ENCODE results near the gene CCDC40. TPM values are rescaled to one million over a fixed set of nuclear protein-coding genes. Genes with fewer than 3 reads are reported as not detected.

Gene CCDC40
- total and polyA plus RNA-seq, 7 donors: 1.4 to 25.8 (median 5.3) TPM; not detected in 2

DNA sequence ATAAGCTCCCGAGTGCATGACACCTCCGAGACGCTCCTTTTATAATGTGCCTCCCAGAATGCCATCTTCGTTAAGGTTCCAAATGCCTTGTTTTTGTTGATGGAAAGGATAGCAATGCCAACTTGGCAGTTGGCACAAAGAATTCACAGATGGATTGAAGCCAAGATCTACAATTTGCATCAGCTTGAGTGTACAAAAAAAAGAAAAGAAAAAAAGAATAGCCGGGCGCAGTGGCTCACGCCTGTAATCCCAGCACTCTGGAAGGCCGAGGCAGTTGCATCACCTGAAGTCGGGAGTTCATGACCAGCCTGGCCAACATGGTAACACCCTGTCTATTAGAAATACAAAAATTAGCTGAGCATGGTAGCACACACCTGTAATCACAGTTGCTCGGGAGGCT is 8.4 kb upstream of the CCDC40 start:
- Histone ChIP-seq H3K27ac (peak overlapping the region; percentile 35 to 73 (median 48)), H3K27me3 (no peaks in the 10 kb centered on the region), H3K36me3 (no peaks in the 10 kb centered on the region), H3K9me3 (no peaks in the 10 kb centered on the region), H3K4me1 (peaks cover 0 to 39% (median 8%) of the 10 kb centered on the region in 4 donors), H3K4me3 (no peak overlapping the region)
- no peak for TF ChIP-seq POLR2A (IDR thresholded peaks at IDR 0.05)
- TF ChIP-seq POLR2AphosphoS5 (IDR thresholded peaks at IDR 0.05): no peak
- no peak for TF ChIP-seq EP300 (IDR thresholded peaks at IDR 0.05)
- TF ChIP-seq, protein P1, sequence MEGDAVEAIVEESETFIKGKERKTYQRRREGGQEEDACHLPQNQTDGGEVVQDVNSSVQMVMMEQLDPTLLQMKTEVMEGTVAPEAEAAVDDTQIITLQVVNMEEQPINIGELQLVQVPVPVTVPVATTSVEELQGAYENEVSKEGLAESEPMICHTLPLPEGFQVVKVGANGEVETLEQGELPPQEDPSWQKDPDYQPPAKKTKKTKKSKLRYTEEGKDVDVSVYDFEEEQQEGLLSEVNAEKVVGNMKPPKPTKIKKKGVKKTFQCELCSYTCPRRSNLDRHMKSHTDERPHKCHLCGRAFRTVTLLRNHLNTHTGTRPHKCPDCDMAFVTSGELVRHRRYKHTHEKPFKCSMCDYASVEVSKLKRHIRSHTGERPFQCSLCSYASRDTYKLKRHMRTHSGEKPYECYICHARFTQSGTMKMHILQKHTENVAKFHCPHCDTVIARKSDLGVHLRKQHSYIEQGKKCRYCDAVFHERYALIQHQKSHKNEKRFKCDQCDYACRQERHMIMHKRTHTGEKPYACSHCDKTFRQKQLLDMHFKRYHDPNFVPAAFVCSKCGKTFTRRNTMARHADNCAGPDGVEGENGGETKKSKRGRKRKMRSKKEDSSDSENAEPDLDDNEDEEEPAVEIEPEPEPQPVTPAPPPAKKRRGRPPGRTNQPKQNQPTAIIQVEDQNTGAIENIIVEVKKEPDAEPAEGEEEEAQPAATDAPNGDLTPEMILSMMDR (IDR thresholded peaks at IDR 0.05): no peak
- DNase-seq: no peak
- 91% methylated on average over 10 of the region's 10 CpGs for WGBS, 2 donors
- intact Hi-C loops (cut with DNase I): no loop called here

DNA sequence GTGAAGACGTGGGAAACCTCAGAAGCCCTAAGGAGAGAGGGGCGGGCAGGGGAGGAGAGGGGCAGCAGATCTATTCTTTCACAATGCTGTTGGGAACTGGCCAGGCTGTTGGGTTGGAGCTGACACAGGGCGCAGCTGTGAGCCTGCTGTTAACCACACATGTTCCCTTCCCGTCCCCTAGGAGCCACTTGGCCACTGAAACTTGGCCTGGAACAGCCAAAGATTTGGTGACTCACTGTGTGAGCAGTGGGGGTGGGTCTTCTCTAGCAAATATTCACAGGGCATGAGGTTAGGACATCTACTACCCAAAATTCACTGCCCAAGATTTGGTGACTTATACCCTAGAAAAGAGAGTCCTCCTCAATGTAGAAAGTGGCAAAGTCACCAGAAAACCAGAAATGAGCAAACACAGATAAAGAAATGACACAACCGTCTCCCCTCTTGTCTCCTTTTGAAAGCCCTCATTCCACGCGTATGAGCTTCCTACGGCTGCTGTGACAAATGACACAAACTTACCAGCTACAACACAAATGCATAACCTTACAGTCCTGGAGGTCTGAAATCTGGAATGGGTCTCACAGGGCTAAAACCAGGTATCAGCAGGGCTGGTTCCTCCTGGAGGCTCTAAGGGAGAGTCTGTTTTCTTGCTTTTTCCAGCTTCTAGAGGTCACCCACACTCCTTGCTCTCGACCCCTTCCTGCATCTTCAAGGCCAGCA is 7.0 kb upstream of the CCDC40 start:
- peaks cover 0 to 29% (median 8%) of the 10 kb centered on the region in 4 donors for H3K4me1 ChIP-seq

DNA sequence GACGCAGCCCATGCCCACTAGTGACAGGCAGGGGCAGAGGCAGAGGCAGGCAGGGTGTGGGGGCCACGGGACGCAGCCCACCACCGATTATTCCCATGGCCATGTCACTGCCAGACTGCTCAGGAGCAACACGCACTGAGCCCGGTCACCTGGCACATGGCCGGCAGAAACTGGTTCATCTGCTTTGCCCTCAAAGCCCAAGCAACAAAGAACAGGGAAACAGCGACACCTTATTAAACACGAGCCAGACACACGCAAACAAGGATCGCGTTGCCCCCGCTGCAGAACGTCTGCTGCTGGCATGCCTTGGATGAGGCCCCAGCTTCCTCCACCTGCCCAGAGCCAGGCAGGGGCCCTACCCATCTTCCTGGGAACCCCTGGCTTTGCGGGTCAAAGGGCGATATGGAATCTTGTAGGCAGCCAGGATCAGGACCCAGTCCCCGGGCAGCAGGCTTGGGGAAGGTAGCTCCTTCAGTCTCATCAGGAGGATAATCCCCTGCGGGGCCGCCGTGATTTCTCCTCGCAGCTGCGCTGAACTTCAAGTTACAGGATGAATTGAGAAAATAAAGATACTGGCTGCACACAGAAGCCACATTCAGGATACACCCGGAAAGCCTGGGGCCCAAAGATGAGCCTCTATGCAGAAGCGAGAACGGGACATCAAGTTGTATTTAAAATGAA is 5.6 kb upstream of the CCDC40 start:
- intact Hi-C loops (cut with DNase I): no loop called here
- Histone ChIP-seq H3K4me3 (no peak overlapping the region), H3K9me3 (no peaks in the 10 kb centered on the region), H3K36me3 (no peaks in the 10 kb centered on the region), H3K27ac (peak overlapping the region in 1 of 4 donors; percentile 73), H3K27me3 (no peaks in the 10 kb centered on the region), H3K4me1 (peaks cover 0 to 31% (median 11%) of the 10 kb centered on the region in 4 donors)
- no peak for DNase-seq
- TF ChIP-seq POLR2AphosphoS5 (IDR thresholded peaks at IDR 0.05): no peak
- no peak for TF ChIP-seq EP300 (IDR thresholded peaks at IDR 0.05)
- no peak for TF ChIP-seq POLR2A (IDR thresholded peaks at IDR 0.05)
- TF ChIP-seq, protein P1 (IDR thresholded peaks at IDR 0.05): no peak
- WGBS, 2 donors: 26 to 76% methylated on average over 25 of the region's 25 CpGs

More for the DNA sequence above, 7.0 kb upstream of the CCDC40 start:
- H3K9me3 ChIP-seq: no peaks in the 10 kb centered on the region
- H3K27me3 ChIP-seq: no peaks in the 10 kb centered on the region
- TF ChIP-seq, protein P1 (IDR thresholded peaks at IDR 0.05): no peak
- TF ChIP-seq POLR2AphosphoS5 (IDR thresholded peaks at IDR 0.05): peak in 3 of 4 donors; percentile 39 to 61 (median 45)
- H3K36me3 ChIP-seq: no peaks in the 10 kb centered on the region
- intact Hi-C loops (cut with DNase I): no loop called here
- H3K27ac ChIP-seq: peak overlapping the region; percentile 35 to 73 (median 56)
- no peak overlapping the region for H3K4me3 ChIP-seq
- DNase-seq: peak; percentile 96
- WGBS, 2 donors: 70 to 82% methylated on average over 9 of the region's 9 CpGs

DNA sequence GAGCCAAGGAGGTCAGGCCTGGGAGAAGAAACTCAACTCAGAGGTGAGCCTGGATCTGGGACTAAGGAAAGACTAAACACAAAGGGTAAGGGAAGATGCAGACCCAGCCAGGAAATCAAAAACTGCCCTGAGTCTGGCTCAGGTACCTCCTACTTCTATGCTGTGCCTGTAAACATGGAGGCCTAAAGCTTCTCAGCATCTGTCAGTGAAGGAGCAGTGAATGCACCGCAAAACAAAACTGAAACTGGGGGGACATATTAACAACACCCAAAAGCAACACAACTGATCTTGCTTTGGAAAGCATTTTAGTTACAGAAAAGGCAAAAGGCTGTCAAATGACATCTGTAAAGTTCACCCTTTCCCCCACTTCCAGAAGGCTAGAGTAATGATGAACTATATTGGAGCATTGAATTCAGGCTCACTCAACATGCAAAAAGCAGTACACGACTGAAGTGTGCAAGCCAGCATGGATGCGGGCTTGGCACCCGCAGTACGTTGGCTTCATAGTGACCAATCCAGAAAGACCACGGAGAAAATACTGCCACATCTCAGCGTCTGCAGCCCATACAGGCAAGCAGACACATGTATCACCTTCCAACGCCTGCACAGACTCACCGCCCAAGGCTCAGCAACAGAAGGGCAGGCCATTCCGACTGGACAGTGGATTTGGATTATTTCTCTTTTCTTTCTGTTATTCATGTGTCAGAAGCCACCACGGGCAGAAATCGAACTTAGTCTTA is 4.6 kb upstream of the CCDC40 start:
- Histone ChIP-seq H3K27me3 (no peaks in the 10 kb centered on the region), H3K27ac (no peak overlapping the region), H3K36me3 (no peaks in the 10 kb centered on the region), H3K4me1 (peaks cover 0 to 36% (median 12%) of the 10 kb centered on the region in 4 donors), H3K4me3 (no peak overlapping the region), H3K9me3 (no peaks in the 10 kb centered on the region)
- 91 to 92% methylated on average over 12 of the region's 12 CpGs for WGBS, 2 donors
- TF ChIP-seq POLR2AphosphoS5 (IDR thresholded peaks at IDR 0.05) (no peak), POLR2A (IDR thresholded peaks at IDR 0.05) (no peak), EP300 (IDR thresholded peaks at IDR 0.05) (no peak)
- TF ChIP-seq, protein P1 (IDR thresholded peaks at IDR 0.05): no peak
- intact Hi-C loops (cut with DNase I): no loop called here
- DNase-seq: no peak
